Neutrophil (primary cell): ENCODE measurements around the gene STIM2.

Experiments used
- H3K27ac ChIP-seq: fragments of 200-600 bp; sonication (generic); 2 replicates; pipeline ENCODE4 v1.5.1; 2016; ENCODE audit warnings: mild to moderate bottlenecking, moderate library complexity
- H3K27me3 ChIP-seq: fragments of 200-600 bp; sonication (generic); 2 replicates; pipeline ENCODE4 v1.6.0; 2016; ENCODE audit warnings: mild to moderate bottlenecking
- H3K36me3 ChIP-seq: fragments of 200-600 bp; sonication (generic); 2 replicates; pipeline ENCODE4 v1.5.1; 2017
- H3K4me1 ChIP-seq, 2 experiments: fragments of 200-600 bp in 1 of 2; sonication (generic) in 1 of 2; 1 replicate in 1 of 2; 2 replicates in 1 of 2; pipeline versions ENCODE4 v1.5.1 to v1.6.1; 2013 to 2016; ENCODE audit warnings: low read depth in 1 of 2, low read length in 1 of 2, mild to moderate bottlenecking in 1 of 2, moderate library complexity in 1 of 2; ENCODE audit not compliant: control insufficient read depth in 1 of 2, insufficient read depth in 1 of 2
- H3K4me3 ChIP-seq, 2 experiments: fragments of 200-600 bp in 1 of 2; sonication (generic) in 1 of 2; 1 replicate in 1 of 2; 2 replicates in 1 of 2; pipeline ENCODE4 v1.5.1; 2013 to 2016; ENCODE audit warnings: low read depth in 1 of 2, low read length in 1 of 2, mild to moderate bottlenecking in 1 of 2, moderate library complexity in 1 of 2
- H3K9me3 ChIP-seq: fragments of 200-600 bp; sonication (generic); 2 replicates; pipeline ENCODE4 v1.5.1; 2016
- TF ChIP-seq, protein P1 (sequence below): fragments of 200-600 bp; sonication (generic); IDR thresholded peaks from 2 replicates; pipeline ENCODE4 v1.5.1; 2016; ENCODE audit warnings: antibody characterized with exemption

The STIM2 gene

DNA sequence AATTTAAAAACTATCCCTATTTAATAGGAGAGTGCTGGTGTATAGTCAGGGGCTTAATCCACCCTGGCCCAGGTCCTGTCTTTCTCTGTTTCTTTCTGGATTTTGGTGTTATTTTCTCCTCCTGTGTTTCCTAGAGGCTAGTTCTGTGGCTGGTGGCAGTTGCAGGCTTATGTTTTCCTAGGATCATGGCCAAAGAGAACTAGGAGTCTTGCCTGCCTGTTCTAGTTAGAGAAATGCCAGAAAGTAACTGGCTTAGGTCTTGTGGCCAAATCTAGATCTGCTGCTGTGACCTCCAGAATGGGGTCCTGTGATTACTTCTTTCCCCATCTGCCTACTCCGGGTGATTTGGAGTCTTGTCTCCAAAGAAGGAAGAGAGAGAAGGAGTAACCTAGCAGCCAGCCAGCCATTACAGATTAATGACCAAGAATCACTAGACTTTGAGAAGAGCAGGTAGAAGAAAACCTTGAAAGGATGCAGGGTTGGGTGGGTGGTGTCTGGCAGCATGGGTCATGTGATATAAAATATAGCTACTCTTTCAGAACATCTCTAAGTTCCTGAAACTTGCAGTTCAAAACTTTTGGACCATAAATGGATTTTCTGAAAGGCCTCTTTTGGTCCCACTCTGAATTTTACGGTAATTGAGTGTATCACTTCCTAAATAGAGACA lies 117.9 kb downstream of the STIM2 start:
- no peak overlapping the region for H3K27ac ChIP-seq
- H3K36me3 ChIP-seq, result no peaks in the 10 kb centered on the region
- no peaks in the 10 kb centered on the region for H3K9me3 ChIP-seq
- no peaks in the 10 kb centered on the region for H3K4me1 ChIP-seq
- TF ChIP-seq, protein P1, sequence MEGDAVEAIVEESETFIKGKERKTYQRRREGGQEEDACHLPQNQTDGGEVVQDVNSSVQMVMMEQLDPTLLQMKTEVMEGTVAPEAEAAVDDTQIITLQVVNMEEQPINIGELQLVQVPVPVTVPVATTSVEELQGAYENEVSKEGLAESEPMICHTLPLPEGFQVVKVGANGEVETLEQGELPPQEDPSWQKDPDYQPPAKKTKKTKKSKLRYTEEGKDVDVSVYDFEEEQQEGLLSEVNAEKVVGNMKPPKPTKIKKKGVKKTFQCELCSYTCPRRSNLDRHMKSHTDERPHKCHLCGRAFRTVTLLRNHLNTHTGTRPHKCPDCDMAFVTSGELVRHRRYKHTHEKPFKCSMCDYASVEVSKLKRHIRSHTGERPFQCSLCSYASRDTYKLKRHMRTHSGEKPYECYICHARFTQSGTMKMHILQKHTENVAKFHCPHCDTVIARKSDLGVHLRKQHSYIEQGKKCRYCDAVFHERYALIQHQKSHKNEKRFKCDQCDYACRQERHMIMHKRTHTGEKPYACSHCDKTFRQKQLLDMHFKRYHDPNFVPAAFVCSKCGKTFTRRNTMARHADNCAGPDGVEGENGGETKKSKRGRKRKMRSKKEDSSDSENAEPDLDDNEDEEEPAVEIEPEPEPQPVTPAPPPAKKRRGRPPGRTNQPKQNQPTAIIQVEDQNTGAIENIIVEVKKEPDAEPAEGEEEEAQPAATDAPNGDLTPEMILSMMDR, result no peak
- no peak overlapping the region for H3K4me3 ChIP-seq
- no peaks in the 10 kb centered on the region for H3K27me3 ChIP-seq

DNA sequence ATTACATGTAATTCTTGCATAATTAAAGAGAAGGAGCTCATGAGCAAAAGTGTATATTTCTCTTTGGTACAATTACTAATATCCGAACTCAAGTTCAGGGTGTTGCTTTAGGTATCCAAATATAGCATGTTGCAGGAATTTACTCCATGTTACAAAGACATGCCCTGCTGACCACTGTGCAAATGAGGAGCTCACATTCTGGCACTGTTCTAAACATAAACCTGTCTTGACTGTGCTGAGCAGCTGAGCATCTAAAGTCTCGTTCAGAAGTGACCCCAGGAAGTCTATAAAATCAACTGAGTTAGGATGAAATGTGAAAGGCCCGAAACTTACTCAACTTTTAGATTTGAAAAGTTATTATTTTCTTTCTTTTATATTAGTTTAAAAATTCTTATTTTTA lies 124.3 kb downstream of the STIM2 start:
- Histone ChIP-seq H3K27me3 (no peaks in the 10 kb centered on the region), H3K9me3 (no peaks in the 10 kb centered on the region), H3K4me3 (no peak overlapping the region), H3K4me1 (no peaks in the 10 kb centered on the region), H3K27ac (no peak overlapping the region), H3K36me3 (no peaks in the 10 kb centered on the region)
- TF ChIP-seq, protein P1, result no peak

DNA sequence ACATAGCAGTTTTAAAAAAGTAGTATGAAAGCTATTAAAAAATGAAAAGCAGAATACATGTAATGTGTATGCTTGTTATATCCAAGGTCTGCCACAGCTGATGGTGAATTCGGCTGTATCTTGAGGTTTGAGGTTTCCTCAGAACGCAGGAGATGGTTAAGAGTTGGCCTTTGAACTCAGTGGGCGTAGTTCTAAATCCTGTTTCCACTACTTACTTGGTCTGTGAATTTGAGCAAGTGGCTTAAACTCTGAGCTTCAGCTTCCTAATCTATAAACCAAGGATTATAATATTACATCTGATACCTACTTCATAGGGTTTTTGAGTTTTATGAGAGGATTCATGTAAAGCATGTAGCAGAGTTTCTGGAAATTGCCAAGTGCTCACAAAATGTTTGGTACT lies 125.2 kb downstream of the STIM2 start:
- TF ChIP-seq, protein P1, result no peak
- H3K27me3 ChIP-seq, result no peaks in the 10 kb centered on the region
- H3K36me3 ChIP-seq, result no peaks in the 10 kb centered on the region
- no peak overlapping the region for H3K27ac ChIP-seq
- H3K9me3 ChIP-seq, result no peaks in the 10 kb centered on the region
- no peaks in the 10 kb centered on the region for H3K4me1 ChIP-seq
- no peak overlapping the region for H3K4me3 ChIP-seq

DNA sequence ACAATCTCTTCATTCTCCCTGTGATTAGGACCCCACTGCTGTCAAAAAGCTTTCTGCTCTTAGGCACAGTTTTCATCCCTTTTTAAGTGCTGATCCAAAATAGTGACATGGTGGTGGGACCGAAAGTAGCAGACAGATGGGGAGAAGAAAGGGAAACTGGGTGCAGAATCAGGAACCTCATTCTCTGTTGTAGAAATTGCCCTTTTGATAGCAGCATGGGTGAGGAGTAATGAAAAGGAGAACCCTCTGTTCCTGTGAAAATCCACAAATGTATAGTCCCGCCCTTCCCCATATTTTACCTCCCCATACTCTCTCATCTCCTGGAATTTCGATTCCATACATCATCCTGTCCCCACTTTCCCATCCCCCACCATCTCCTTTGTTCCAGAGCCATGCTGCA lies 126.5 kb downstream of the STIM2 start:
- Histone ChIP-seq H3K4me3 (no peak overlapping the region), H3K4me1 (no peaks in the 10 kb centered on the region), H3K27ac (no peak overlapping the region), H3K9me3 (no peaks in the 10 kb centered on the region), H3K36me3 (no peaks in the 10 kb centered on the region), H3K27me3 (no peaks in the 10 kb centered on the region)
- TF ChIP-seq, protein P1, result no peak

DNA sequence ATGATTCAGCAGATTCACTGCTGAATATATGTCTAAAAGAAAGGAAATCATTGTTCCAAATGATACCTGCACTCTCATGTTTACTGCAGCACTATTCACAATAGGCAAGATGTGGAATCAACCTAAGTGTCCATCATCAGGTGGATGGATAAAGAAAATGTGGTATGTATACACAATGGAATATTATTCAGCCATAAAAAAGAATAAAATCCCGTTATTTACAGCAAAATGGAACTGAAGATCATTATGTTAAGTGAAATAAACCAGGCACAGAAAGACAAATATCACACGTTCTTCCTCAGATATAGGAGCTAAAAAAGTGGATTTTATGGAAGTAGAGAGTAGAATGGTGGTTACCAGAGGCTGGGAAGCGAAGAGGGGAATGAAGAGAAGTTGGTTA lies 130.4 kb downstream of the STIM2 start:
- Histone ChIP-seq H3K27ac (no peak overlapping the region), H3K4me1 (no peaks in the 10 kb centered on the region), H3K36me3 (peaks cover 4% of the 10 kb centered on the region), H3K4me3 (no peak overlapping the region), H3K9me3 (no peaks in the 10 kb centered on the region), H3K27me3 (no peaks in the 10 kb centered on the region)
- TF ChIP-seq, protein P1, result no peak
